Epidermal melanocyte (primary cell): Measurements from ENCODE around the gene C1QL1.

Source experiments
- DNase-seq: peaks from one replicate; pipeline ENCODE4 v3.0.0; 2011; ENCODE audit warnings: low spot score; ENCODE audit not compliant: insufficient read length

C1QL1 gene

DNA sequence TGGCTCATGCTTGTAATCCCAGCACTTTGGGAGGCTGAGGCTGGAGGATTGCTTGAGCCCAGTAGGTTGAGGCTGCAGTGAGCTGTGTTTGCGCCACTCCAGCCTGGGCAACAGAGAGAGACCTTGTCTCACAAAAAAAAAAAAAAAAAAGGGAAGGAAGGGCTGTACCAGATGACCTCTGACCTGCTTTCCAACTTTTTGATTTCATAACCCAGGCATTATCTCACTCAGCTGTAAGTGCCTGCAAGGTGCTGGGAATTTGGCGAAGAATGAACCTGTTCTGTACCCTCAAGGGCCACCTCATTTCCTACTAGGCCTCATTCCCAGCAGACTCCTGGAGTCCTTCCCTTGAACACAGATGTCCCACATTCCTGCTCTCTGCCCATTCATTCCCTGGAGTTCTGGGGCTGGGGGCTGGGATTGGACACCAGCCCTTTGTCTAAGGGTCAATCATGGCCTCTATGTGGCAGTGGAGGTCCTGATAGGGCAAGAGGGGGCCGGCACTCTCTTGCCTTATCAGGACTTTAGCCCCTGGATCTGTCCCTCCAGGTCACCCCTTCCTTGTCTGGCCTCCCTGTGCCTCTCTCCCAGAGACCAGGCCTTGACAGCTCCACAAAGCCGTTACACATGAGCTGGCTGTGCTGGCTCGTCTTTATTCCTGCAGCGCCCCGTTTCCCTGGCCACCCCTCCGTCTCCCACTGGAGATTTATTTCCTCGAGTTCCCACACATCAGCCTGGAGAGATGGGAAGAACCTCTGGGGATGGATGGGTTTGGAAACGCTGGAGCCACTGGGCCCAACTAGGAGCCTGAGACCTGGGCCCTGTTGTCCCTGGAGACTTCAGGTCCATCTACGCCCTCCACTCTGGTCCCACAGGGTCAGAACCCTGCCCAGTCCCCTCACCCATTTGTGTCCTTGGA, 52.0 kb downstream of the C1QL1 start:
- DNase-seq, result no peak

GRCh38 chr17:44915321-44915726, 52.8 kb downstream of the C1QL1 start, which contains the start of gene GFAP:
Gene GFAP, minus strand, starts transcription at chr17:44915500. Its CDS starts 14 bp downstream, at chr17:44915486.
- no peak for DNase-seq

DNA sequence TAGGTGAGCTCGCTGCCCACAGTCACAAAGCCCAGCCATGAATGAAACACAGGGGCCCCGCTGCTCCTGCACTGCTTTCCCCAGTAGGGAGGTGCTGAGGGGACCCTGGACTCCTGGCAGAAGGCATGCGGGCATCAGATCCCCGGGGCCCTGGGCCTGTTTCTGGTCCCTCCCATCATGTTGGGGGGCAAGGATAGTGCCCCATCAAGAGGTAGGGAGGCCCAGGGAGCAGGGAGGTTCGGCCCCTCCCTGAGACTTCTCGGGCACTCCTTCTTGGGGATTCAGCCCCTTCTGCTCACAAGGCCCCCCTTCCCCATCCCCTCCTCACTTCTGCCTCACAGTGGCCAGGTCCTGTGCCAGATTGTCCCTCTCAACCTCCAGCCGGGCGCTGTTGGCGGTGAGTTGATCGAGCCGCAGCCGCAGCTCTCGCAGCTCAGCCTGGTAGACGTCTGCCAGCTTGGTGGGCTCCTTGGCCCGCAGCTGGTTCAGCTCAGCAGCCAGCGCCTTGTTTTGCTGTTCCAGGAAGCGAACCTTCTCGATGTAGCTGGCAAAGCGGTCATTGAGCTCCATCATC, 53.3 kb downstream of the C1QL1 start:
- DNase-seq, result no peak

DNA sequence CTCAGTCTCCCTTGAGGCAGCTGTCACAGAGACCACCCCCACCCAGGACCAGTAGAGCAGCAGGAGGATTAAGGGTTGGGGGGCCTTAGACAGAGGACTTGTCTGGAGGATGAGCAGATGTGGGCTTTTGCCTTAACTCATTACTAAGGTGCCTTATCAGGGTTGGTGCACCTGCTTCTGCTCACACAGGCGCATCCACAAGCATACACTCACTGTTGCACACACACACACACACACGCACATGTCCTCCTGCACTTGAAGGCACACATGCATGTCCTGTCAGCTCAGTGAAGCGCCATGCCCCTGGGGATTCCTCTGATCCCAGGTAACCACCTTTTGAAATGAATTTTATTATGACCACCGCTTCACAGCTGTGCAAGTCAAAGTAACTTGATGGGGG, 54.0 kb downstream of the C1QL1 start:
- DNase-seq, result no peak

- DNase-seq, result no peak
Measured at GRCh38 chr17:44913676-44914075, 54.4 kb downstream of the C1QL1 start.

DNA sequence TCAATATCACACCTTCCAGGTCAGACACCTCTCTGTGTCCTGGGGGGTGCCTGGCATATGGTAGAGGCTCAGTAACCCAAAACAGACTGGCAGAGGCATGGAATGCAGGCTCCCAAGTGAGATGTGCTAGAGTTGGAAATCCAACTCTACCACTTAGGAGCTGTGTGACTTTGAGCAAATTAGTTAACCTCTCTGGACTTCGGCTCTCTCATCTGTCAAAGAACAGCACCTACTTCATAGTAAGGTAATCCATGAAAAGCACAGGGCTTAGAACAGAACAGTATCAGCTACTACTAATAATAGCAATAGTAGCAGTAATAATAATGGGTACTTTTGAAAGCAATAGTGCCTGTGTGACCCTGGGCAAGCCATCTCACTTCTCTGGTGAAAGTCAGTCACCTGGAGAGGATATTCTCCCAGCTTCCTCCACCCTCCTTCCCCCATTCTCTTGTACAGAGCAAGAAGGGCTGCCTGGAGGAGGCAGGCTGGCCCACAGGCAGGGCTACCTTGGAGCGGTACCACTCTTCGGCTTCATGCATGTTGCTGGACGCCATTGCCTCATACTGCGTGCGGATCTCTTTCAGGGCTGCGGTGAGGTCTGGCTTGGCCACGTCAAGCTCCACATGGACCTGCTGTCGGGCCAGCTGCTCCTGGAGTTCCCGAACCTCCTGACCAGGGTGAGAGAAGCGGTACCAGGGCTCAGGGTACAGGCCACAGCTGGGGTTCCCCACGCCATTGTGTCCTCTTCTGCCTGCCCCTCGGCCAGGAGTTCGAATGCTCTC, 55.1 kb downstream of the C1QL1 start:
- no peak for DNase-seq

- no peak for DNase-seq
Measured at GRCh38 chr17:44911133-44912001, 56.7 kb downstream of the C1QL1 start.

- DNase-seq, result no peak
Measured at GRCh38 chr17:44910231-44911106, 57.6 kb downstream of the C1QL1 start.
